ENCODE data around the gene C6orf141.

- TF ChIP-seq CTCF (conservative IDR thresholded peaks at IDR 0.05; ENCODE audit: low read depth, low read length) (no peak), EZH2 (IDR thresholded peaks at IDR 0.05; ENCODE audit: borderline replicate concordance, low read depth, low read length, poor library complexity, severe bottlenecking) (no peak)
Measured at GRCh38 chr6:49519660-49520059, 30.8 kb upstream of the C6orf141 start.

All from A673 (cell line).